Measurements from ENCODE around the gene PWWP3B. TPM values are rescaled to one million over a fixed set of nuclear protein-coding genes. Genes with fewer than 3 reads are reported as not detected.

PWWP3B gene
- total RNA-seq, 2 donors from 2014 or later, result not detected

Other genes with a start within 250 kb of the PWWP3B start
- gene SERPINA7, start 129.6 kb upstream of the PWWP3B start, total RNA-seq, result not detected

Data from activated T-helper 17 cell treated with anti-CD3 and anti-CD28 coated beads, Interleukin-2, amount 50 U/mL, for 72 hours (primary cell).